HepG2 (cell line): ENCODE measurements around the gene CCDC121. TPM values are rescaled to one million over a fixed set of nuclear protein-coding genes. Genes with fewer than 3 reads are reported as not detected.

Source experiments
- ATF2 ChIP-seq: sonication (generic); formaldehyde crosslinking; IDR thresholded peaks from 2 replicates; pipeline ENCODE4 v1.4.0; 2020; ENCODE audit warnings: missing genetic modification reagents
- CREB1 ChIP-seq, 2 experiments: fragments of 450-650 bp in 1 of 2; IDR thresholded peaks; 2 replicates each; pipeline ENCODE4 v1.6.1; 2016 to 2017; ENCODE audit warnings: control low read depth in 1 of 2, mild to moderate bottlenecking in 1 of 2, missing compliant biosample characterization in 1 of 2, missing genetic modification characterization in 1 of 2
- DMAP1 ChIP-seq: IDR thresholded peaks from 2 replicates; pipeline ENCODE4 v1.6.1; 2016
- DNMT1 ChIP-seq: sonication (generic); formaldehyde crosslinking; IDR thresholded peaks from 2 replicates; pipeline ENCODE4 v1.5.1; 2020; ENCODE audit warnings: mild to moderate bottlenecking, missing genetic modification reagents
- GLMP ChIP-seq: sonication (generic); formaldehyde crosslinking; IDR thresholded peaks from 2 replicates; pipeline ENCODE4 v1.9.0; 2021; ENCODE audit warnings: missing genetic modification reagents, mild to moderate bottlenecking, borderline replicate concordance
- HDAC6 ChIP-seq: fragments of 200-600 bp; sonication (generic); IDR thresholded peaks from 2 replicates; pipeline ENCODE4 v1.7.0; 2017; ENCODE audit warnings: mild to moderate bottlenecking, antibody characterized with exemption, low read length, low read depth
- KDM6A ChIP-seq: IDR thresholded peaks from 2 replicates; pipeline ENCODE4 v1.6.1; 2016; ENCODE audit warnings: low read depth
- SOX13 ChIP-seq, 3 experiments: fragments of 450-650 bp in 1 of 3; sonication (generic) in 1 of 3; formaldehyde crosslinking in 1 of 3; IDR thresholded peaks in 2 of 3; conservative IDR thresholded peaks in 1 of 3; 2 replicates each; pipeline versions ENCODE4 v1.5.0 to v1.6.1; 2016 to 2020; ENCODE audit warnings: antibody characterized with exemption in 1 of 3, mild to moderate bottlenecking in 1 of 3, missing compliant biosample characterization in 1 of 3, missing genetic modification reagents in 1 of 3, moderate library complexity in 1 of 3
- SOX5 ChIP-seq: IDR thresholded peaks from 2 replicates; pipeline ENCODE4 v1.6.1; 2016; ENCODE audit warnings: borderline replicate concordance
- TFE3 ChIP-seq: IDR thresholded peaks from 2 replicates; pipeline ENCODE4 v1.6.1; 2016
- THYN1 ChIP-seq: sonication (generic); formaldehyde crosslinking; IDR thresholded peaks from 2 replicates; pipeline ENCODE4 v1.8.1; 2023; ENCODE audit warnings: low read depth, mild to moderate bottlenecking, moderate library complexity, missing genetic modification reagents, borderline replicate concordance
- ZBED4 ChIP-seq: sonication (generic); formaldehyde crosslinking; IDR thresholded peaks from 2 replicates; pipeline ENCODE4 v1.4.0; 2020; ENCODE audit warnings: missing genetic modification reagents, borderline replicate concordance
- ZBTB26 ChIP-seq: IDR thresholded peaks from 2 replicates; pipeline ENCODE4 v1.6.1; 2016; ENCODE audit warnings: missing compliant biosample characterization, missing genetic modification reagents, borderline replicate concordance
- ZMYM4 ChIP-seq: sonication (generic); formaldehyde crosslinking; IDR thresholded peaks from 2 replicates; pipeline ENCODE4 v1.8.1; 2023; ENCODE audit warnings: mild to moderate bottlenecking, missing genetic modification reagents
- ZNF17 ChIP-seq: sonication (generic); formaldehyde crosslinking; IDR thresholded peaks from 2 replicates; pipeline ENCODE4 v1.5.0; 2020; ENCODE audit warnings: mild to moderate bottlenecking, missing genetic modification reagents
- ZNF747 ChIP-seq: sonication (generic); formaldehyde crosslinking; IDR thresholded peaks from 2 replicates; pipeline ENCODE4 v1.8.1; 2023; ENCODE audit warnings: missing genetic modification reagents, mild to moderate bottlenecking, borderline replicate concordance
- ZNF780A ChIP-seq: sonication (generic); formaldehyde crosslinking; IDR thresholded peaks from 2 replicates; pipeline ENCODE4 v1.8.0; 2022; ENCODE audit warnings: mild to moderate bottlenecking, missing genetic modification reagents, moderate library complexity
- ZNF839 ChIP-seq: sonication (generic); formaldehyde crosslinking; IDR thresholded peaks from 2 replicates; pipeline ENCODE4 v1.4.0; 2020; ENCODE audit warnings: missing genetic modification reagents, mild to moderate bottlenecking, borderline replicate concordance
- ZNF883 ChIP-seq: sonication (generic); formaldehyde crosslinking; IDR thresholded peaks from 2 replicates; pipeline ENCODE4 v1.5.1; 2020; ENCODE audit warnings: mild to moderate bottlenecking, missing genetic modification reagents; ENCODE audit errors: not compliant biosample characterization
- polyA plus RNA-seq, 8 experiments: library from polyadenylated mRNA; depleted of rRNA in 3 of 8; stranded (reverse) in 7 of 8; unstranded in 1 of 8; fragments of >200 nt; fragmentation: Illumina TruSeq in 4 of 8; extraction: Trizol in 4 of 8; gene quantifications; 2 replicates each; pipeline versions ENCODE4 v1.2.1 to v1.2.3, GENCODE V29; 2011 to 2016; ENCODE audit warnings: low read depth in 4 of 8, missing spikeins in 1 of 8, mixed read lengths in 1 of 8; ENCODE audit not compliant: insufficient read depth in 1 of 8
- total RNA-seq, 5 experiments: library from RNA; depleted of rRNA; stranded (reverse); fragments of >200 nt; fragmentation: Illumina TruSeq; extraction: Trizol; gene quantifications; 2 replicates each; pipeline ENCODE4 v1.2.3, GENCODE V29; 2016; ENCODE audit warnings: low read depth in 1 of 5

CCDC121 gene
- total and polyA plus RNA-seq, 2 of the 13 experiments (the other 11 are each of a cell fraction or from before 2014, with no cell fraction given), result 1.9 to 3.0 TPM

- TF ChIP-seq ZBTB26 (CRISPR knock-in tag) (peak; percentile 73), ZNF17 (CRISPR knock-in tag) (no peak), HDAC6 (no peak), DMAP1 (CRISPR knock-in tag) (peak; percentile 80; the same call in 1 of the 2 replicates), ZBED4 (CRISPR knock-in tag) (no peak; the same call in 1 of the 2 replicates), SOX5 (CRISPR knock-in tag) (peak; percentile 56), ATF2 (CRISPR knock-in tag) (no peak; the same call in 1 of the 2 replicates), ZNF883 (CRISPR knock-in tag) (peak; percentile 31), ZMYM4 (CRISPR knock-in tag) (peak; percentile 97), KDM6A (CRISPR knock-in tag) (no peak), SOX13 (IDR thresholded peaks at IDR 0.05) (no peak), SOX13 (CRISPR knock-in tag; conservative IDR thresholded peaks at IDR 0.05 in 1 of 2, IDR thresholded peaks at IDR 0.05 in 1 of 2) (peak in 1 of 2 experiments; percentile 39; a peak in 1 of 4 replicates), GLMP (CRISPR knock-in tag) (no peak; the same call in 1 of the 2 replicates), CREB1 (IDR thresholded peaks at IDR 0.05) (peak; percentile 83), CREB1 (CRISPR knock-in tag; IDR thresholded peaks at IDR 0.05) (peak; percentile 91), THYN1 (CRISPR knock-in tag) (0 out of 2 replicates have a peak, but pooled peaks have one; percentile 61), ZNF747 (peak; percentile 80; the same call in 1 of the 2 replicates), ZNF780A (CRISPR knock-in tag) (no peak), ZNF839 (CRISPR knock-in tag) (0 out of 2 replicates have a peak, but pooled peaks have one; percentile 61), DNMT1 (CRISPR knock-in tag) (no peak), TFE3 (CRISPR knock-in tag) (peak; percentile 96)
Measured at GRCh38 chr2:27582695-27583389, 46.0 kb downstream of the CCDC121 start, which contains the start of gene ZNF512 (continued).
